ENCODE measurements around the gene KCTD17.

DNA sequence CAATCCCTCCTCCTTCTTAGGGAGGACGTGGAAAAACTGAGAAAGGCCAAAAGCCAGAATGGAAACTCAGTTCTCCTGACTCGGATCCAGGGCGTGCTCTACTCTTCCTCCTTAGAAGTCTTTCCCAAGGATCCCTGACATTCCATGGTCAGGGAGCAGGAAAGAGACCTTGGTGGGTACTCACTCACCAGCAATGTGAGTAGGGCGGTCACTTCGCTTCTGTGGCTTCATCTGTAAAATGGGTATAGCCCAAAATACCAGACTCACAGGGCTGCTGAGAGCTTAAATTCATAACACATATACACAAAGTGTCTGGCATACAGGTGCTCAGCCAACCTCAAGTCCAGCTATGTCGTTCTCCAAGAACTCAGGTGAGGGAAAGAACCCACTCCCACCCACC lies 629 bp upstream of the KCTD17 start:
- TF ChIP-seq, protein P1, sequence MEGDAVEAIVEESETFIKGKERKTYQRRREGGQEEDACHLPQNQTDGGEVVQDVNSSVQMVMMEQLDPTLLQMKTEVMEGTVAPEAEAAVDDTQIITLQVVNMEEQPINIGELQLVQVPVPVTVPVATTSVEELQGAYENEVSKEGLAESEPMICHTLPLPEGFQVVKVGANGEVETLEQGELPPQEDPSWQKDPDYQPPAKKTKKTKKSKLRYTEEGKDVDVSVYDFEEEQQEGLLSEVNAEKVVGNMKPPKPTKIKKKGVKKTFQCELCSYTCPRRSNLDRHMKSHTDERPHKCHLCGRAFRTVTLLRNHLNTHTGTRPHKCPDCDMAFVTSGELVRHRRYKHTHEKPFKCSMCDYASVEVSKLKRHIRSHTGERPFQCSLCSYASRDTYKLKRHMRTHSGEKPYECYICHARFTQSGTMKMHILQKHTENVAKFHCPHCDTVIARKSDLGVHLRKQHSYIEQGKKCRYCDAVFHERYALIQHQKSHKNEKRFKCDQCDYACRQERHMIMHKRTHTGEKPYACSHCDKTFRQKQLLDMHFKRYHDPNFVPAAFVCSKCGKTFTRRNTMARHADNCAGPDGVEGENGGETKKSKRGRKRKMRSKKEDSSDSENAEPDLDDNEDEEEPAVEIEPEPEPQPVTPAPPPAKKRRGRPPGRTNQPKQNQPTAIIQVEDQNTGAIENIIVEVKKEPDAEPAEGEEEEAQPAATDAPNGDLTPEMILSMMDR (conservative IDR thresholded peaks at IDR 0.05 in 1 of 2, IDR thresholded peaks at IDR 0.05 in 1 of 2; ENCODE audit: extremely low read depth in 1 of 2, insufficient read depth in 1 of 2, low read depth in 1 of 2, low read length in 2 of 2), result no peak
- no peak for TF ChIP-seq EZH2 (IDR thresholded peaks at IDR 0.05; ENCODE audit: borderline replicate concordance, low read length)
